Breast epithelium (tissue), 3 donors: ENCODE data around the gene ETV3L.

ENCODE experiments used
- CTCF ChIP-seq, 3 donors: fragments of 450-650 bp; IDR thresholded peaks; one replicate each; pipeline ENCODE4 v1.5.1; 2016 to 2017; ENCODE audit warnings: antibody characterized with exemption in 3 of 3, mild to moderate bottlenecking in 3 of 3, moderate library complexity in 3 of 3
- POLR2A ChIP-seq: fragments of 450-650 bp; IDR thresholded peaks from one replicate; pipeline ENCODE4 v1.6.1; 2016; ENCODE audit warnings: antibody characterized with exemption, mild to moderate bottlenecking, moderate library complexity

DNA sequence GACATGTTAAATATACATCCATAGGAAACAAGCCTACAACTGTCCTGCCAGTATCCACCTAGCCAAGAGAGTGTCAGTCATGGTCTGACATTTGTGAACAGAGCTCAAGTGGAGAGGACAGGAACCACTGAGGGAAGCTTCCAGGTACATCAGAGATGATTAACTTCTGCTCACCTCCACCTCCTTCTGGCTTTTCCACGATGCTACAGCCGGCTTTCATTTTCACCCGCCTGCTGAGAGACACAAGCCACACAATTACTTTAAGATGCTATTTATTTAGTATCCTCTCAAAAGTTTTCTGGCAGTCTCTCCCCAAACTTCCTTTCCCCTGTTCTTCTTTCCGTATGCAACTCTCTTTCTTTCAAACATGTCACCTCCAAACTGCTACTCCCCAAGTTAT is 36.5 kb upstream of the ETV3L start:
- TF ChIP-seq CTCF (IDR thresholded peaks at IDR 0.05) (no peak), POLR2A (no peak)
